Fibroblast of mammary gland (primary cell): ENCODE results near the gene CACNA1G.

Experiments used
- DNase-seq: peaks from one replicate; pipeline ENCODE4 v3.0.0-alpha.2; 2010; ENCODE audit warnings: low read depth
- H3K4me3 ChIP-seq: 2 replicates; pipeline ENCODE4 v1.5.1; 2011; ENCODE audit warnings: low read depth, mild to moderate bottlenecking, low read length, moderate library complexity; ENCODE audit not compliant: control insufficient read depth
- TF ChIP-seq, protein P1 (sequence below): conservative IDR thresholded peaks from 2 replicates; pipeline ENCODE4 v1.5.1; 2011; ENCODE audit warnings: low read depth, low read length, inconsistent platforms; ENCODE audit not compliant: control insufficient read depth, insufficient read depth

The CACNA1G gene

GRCh38 chr17:50661795-50662391 lies 101.4 kb downstream of the CACNA1G start:
- H3K4me3 ChIP-seq, result no peak overlapping the region
- DNase-seq, result peak; percentile 92

DNA sequence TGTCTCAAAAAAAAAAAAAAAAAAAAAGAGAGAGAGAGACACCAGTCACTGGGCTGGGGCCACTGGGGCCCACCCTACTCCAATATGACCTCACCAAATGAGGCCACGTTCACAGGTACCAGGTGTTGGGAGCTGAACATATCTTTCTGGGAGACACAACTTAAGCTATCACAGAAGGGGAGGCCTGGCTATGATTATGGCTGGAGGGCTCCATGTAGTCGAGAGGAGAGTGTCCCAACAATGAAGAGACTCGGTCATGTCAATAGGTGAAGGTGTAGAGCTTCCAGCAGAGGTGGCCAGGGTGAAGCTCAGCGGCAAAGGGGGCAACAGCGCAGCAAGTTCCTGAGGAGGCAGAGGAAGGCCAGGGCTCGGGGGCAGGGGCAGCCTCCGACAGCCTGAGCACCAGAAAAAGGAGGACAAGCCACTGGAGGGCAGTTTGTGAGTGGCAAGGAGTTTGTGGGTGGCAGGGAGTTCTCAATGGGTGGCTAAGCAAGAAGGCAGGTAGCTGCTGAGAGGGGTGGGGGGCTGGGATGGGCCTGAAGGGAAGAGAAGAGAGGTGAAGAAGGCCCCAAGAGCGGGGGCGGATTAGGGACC lies 102.2 kb downstream of the CACNA1G start:
- TF ChIP-seq, protein P1, sequence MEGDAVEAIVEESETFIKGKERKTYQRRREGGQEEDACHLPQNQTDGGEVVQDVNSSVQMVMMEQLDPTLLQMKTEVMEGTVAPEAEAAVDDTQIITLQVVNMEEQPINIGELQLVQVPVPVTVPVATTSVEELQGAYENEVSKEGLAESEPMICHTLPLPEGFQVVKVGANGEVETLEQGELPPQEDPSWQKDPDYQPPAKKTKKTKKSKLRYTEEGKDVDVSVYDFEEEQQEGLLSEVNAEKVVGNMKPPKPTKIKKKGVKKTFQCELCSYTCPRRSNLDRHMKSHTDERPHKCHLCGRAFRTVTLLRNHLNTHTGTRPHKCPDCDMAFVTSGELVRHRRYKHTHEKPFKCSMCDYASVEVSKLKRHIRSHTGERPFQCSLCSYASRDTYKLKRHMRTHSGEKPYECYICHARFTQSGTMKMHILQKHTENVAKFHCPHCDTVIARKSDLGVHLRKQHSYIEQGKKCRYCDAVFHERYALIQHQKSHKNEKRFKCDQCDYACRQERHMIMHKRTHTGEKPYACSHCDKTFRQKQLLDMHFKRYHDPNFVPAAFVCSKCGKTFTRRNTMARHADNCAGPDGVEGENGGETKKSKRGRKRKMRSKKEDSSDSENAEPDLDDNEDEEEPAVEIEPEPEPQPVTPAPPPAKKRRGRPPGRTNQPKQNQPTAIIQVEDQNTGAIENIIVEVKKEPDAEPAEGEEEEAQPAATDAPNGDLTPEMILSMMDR, result no peak
- H3K4me3 ChIP-seq, result no peak overlapping the region
- no peak for DNase-seq

More at GRCh38 chr17:50661795-50662391, 101.4 kb downstream of the CACNA1G start:
- TF ChIP-seq, protein P1, result no peak

DNA sequence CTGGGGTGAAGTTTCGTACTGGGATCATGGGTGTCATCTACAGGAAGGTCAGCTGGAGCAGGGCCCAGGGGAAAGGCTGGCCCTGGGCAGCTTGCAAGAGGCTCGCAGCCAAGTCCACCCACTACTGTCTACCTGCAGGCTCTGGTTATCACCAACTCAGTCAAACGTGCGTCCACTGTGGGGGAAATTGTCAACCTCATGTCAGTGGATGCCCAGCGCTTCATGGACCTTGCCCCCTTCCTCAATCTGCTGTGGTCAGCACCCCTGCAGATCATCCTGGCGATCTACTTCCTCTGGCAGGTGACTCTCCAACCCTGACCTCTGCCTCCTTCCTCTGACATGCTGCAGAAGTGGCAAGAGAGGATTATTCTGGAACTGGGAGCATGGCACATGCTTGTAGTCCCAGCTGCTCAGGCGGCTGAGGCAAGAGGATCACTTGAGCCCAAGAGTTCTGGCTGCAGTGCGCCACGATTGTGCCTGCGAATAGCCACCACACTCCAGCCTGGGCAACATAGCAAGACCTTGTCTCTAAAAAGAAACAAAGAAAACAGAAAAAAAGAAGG lies 103.4 kb downstream of the CACNA1G start:
- no peak overlapping the region for H3K4me3 ChIP-seq
- DNase-seq, result no peak
- TF ChIP-seq, protein P1, result no peak

DNA sequence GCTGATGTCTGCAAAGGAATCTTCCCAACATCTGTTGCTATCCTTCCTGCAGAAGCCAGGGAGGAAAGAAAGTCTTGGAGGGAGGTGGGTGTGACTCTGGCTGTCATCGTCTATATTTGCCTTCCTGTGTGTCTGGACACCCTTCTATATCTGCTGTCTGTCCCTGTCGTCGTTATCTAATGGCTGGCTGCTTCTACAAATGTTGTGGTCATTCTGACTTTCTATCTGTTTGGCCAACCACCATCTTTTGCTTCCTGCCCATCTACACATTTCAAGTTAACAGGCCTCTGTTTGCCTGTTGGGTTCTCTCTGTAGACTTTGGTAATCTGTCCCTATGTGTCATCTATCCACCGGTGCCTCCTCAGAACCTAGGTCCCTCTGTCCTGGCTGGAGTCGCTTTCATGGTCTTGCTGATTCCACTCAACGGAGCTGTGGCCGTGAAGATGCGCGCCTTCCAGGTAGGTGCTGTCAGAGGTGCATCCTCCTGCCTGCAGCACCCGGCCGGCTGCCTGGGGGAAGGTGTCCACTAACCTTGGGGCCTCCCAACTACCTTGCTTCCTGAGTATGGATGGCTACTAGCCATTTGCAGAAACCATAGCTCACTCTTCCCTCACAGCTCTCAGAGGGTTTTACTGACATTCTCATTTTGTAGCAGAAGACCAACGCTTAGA lies 104.4 kb downstream of the CACNA1G start:
- TF ChIP-seq, protein P1, result no peak
- no peak for DNase-seq
- H3K4me3 ChIP-seq, result no peak overlapping the region

- TF ChIP-seq, protein P1, result no peak
- H3K4me3 ChIP-seq, result no peak overlapping the region
- DNase-seq, result no peak
Observed at GRCh38 chr17:50665838-50666237, 105.3 kb downstream of the CACNA1G start.

DNA sequence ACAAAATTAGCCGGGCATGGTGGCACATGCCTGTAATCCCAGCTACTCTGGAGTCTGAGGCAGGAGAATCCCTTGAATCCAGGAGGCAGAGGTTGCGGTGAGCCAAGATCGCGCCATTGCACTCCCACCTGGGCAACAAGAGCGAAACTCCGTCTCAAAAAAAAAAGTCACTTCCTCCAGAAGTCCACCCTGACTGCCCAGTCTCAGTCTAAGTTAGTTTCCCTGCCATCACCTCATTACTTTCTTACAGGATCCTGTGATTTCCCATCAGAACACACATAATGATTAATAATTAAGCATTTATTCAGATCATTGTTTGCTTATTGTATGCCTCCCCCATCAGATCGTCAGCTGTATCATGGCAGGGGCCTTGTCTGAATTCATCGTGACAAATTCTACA lies 105.8 kb downstream of the CACNA1G start:
- TF ChIP-seq, protein P1, result no peak
- H3K4me3 ChIP-seq, result no peak overlapping the region
- DNase-seq, result no peak
